Astrocyte (in vitro differentiated cells and primary cell): Measurements from ENCODE around the gene WNT3.

Source experiments
- CTCF ChIP-seq: IDR thresholded peaks from 2 replicates; pipeline ENCODE4 v1.5.1; 2011; ENCODE audit warnings: low read depth, mild to moderate bottlenecking, inconsistent platforms, low read length, moderate library complexity; ENCODE audit not compliant: insufficient read depth
- EZH2 ChIP-seq: IDR thresholded peaks from 2 replicates; pipeline ENCODE4 v1.6.1; 2012; ENCODE audit warnings: mild to moderate bottlenecking, low read length, inconsistent platforms; ENCODE audit not compliant: insufficient read depth

GRCh38 chr17:46811978-46812583, 6.4 kb downstream of the WNT3 start:
- TF ChIP-seq CTCF = no peak
- TF ChIP-seq EZH2 = no peak
